Measurements from ENCODE around the gene L3MBTL3.

The L3MBTL3 gene

DNA sequence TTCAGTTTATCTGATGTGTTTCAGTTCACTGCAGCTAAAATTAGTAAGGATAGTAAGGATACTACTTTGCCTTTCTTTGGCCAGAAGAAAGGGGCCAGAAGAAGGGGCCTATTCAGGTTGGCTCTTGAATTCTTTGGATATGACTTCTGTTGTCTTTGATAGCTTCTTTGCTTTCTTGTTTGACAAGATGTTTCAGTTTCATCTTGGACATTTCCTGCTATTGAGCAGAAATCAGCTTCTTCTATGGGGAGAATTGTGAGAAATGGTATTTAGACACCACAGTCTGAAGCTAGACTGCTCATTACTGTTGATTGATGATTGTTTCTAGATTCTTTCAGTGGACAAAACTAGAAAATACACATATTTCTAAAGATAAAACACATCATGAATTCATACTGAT lies 23.2 kb downstream of the L3MBTL3 start:
- no peak for TF ChIP-seq SIN3A (IDR thresholded peaks at IDR 0.05; ENCODE audit: borderline replicate concordance, insufficient read depth, low read length)
- TF ChIP-seq FOXP2 (optimal IDR thresholded peaks at IDR 0.05; ENCODE audit: borderline replicate concordance, extremely low read depth, extremely low read length, insufficient read depth) = no peak
- TF ChIP-seq, protein P1, sequence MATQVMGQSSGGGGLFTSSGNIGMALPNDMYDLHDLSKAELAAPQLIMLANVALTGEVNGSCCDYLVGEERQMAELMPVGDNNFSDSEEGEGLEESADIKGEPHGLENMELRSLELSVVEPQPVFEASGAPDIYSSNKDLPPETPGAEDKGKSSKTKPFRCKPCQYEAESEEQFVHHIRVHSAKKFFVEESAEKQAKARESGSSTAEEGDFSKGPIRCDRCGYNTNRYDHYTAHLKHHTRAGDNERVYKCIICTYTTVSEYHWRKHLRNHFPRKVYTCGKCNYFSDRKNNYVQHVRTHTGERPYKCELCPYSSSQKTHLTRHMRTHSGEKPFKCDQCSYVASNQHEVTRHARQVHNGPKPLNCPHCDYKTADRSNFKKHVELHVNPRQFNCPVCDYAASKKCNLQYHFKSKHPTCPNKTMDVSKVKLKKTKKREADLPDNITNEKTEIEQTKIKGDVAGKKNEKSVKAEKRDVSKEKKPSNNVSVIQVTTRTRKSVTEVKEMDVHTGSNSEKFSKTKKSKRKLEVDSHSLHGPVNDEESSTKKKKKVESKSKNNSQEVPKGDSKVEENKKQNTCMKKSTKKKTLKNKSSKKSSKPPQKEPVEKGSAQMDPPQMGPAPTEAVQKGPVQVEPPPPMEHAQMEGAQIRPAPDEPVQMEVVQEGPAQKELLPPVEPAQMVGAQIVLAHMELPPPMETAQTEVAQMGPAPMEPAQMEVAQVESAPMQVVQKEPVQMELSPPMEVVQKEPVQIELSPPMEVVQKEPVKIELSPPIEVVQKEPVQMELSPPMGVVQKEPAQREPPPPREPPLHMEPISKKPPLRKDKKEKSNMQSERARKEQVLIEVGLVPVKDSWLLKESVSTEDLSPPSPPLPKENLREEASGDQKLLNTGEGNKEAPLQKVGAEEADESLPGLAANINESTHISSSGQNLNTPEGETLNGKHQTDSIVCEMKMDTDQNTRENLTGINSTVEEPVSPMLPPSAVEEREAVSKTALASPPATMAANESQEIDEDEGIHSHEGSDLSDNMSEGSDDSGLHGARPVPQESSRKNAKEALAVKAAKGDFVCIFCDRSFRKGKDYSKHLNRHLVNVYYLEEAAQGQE (IDR thresholded peaks at IDR 0.05; ENCODE audit: insufficient read depth in 1 of 2, low read depth in 2 of 2, low read length in 2 of 2) = no peak
- TF ChIP-seq TAF1 (IDR thresholded peaks at IDR 0.05; ENCODE audit: borderline replicate concordance, insufficient read depth, low read length) = no peak
- TF ChIP-seq POLR2AphosphoS5 (IDR thresholded peaks at IDR 0.05; ENCODE audit: low read depth, low read length) = no peak

GRCh38 chr6:130043344-130043743 lies 25.0 kb downstream of the L3MBTL3 start:
- TF ChIP-seq FOXP2 (optimal IDR thresholded peaks at IDR 0.05; ENCODE audit: borderline replicate concordance, extremely low read depth, extremely low read length, insufficient read depth) (no peak), SIN3A (IDR thresholded peaks at IDR 0.05; ENCODE audit: borderline replicate concordance, insufficient read depth, low read length) (no peak), TAF1 (IDR thresholded peaks at IDR 0.05; ENCODE audit: borderline replicate concordance, insufficient read depth, low read length) (no peak), POLR2AphosphoS5 (IDR thresholded peaks at IDR 0.05; ENCODE audit: low read depth, low read length) (no peak)
- TF ChIP-seq, protein P1 (IDR thresholded peaks at IDR 0.05; ENCODE audit: insufficient read depth in 1 of 2, low read depth in 2 of 2, low read length in 2 of 2) = no peak

DNA sequence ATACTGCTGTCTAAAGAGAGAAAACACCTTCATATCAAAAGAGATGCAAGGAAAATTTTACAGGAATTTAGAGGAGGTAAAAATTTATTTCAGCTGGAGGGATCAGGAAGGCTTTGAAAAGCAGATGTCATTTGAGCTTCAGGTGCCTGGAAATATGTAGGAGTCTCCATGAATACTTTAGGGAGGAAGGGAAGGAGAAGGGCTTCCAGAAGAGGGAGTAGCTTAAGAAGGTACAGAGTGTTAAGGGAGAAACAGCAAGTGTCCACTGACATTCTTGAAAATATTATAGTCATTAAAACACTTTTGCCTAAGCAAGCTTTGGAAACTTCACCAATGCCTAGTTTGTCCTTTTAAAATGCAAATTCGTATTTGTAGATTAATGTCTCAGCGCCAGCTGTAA lies 27.2 kb downstream of the L3MBTL3 start:
- TF ChIP-seq FOXP2 (optimal IDR thresholded peaks at IDR 0.05; ENCODE audit: borderline replicate concordance, extremely low read depth, extremely low read length, insufficient read depth) (no peak), SIN3A (IDR thresholded peaks at IDR 0.05; ENCODE audit: borderline replicate concordance, insufficient read depth, low read length) (no peak), TAF1 (IDR thresholded peaks at IDR 0.05; ENCODE audit: borderline replicate concordance, insufficient read depth, low read length) (no peak), POLR2AphosphoS5 (IDR thresholded peaks at IDR 0.05; ENCODE audit: low read depth, low read length) (no peak)
- TF ChIP-seq, protein P1 (IDR thresholded peaks at IDR 0.05; ENCODE audit: insufficient read depth in 1 of 2, low read depth in 2 of 2, low read length in 2 of 2) = no peak

DNA sequence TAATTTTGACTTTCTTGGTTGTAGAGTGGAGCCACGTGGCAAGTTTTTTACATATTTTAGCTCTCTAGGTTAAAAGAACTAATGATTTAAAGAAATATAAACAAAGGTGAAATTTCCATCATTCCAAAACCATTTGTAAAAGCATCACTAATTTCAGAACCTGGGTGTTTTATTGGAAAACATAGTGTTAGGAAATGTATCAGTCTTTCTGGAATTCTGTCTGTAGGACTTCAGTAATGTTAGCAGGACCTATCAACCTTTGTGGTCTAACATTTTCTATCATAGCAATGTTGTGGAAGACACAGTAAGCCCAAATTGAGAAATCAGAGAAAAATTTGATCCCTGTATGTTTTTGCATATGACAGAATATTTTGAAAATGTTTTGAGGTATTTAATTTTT lies 28.3 kb downstream of the L3MBTL3 start:
- TF ChIP-seq TAF1 (IDR thresholded peaks at IDR 0.05; ENCODE audit: borderline replicate concordance, insufficient read depth, low read length) = no peak
- no peak for TF ChIP-seq FOXP2 (optimal IDR thresholded peaks at IDR 0.05; ENCODE audit: borderline replicate concordance, extremely low read depth, extremely low read length, insufficient read depth)
- TF ChIP-seq SIN3A (IDR thresholded peaks at IDR 0.05; ENCODE audit: borderline replicate concordance, insufficient read depth, low read length) = no peak
- TF ChIP-seq POLR2AphosphoS5 (IDR thresholded peaks at IDR 0.05; ENCODE audit: low read depth, low read length) = no peak
- TF ChIP-seq, protein P1 (IDR thresholded peaks at IDR 0.05; ENCODE audit: insufficient read depth in 1 of 2, low read depth in 2 of 2, low read length in 2 of 2) = no peak
